HG02678 (cell line): ENCODE measurements around the gene TXNDC11.
A peak's percentile ranks its signal among the peaks of the same experiment; 100 is the strongest.

Source experiments
- ATAC-seq: cut with Tn5 transposase; IDR thresholded peaks from one replicate; pipeline ENCODE4 v1.9.1; 2021; ENCODE audit warnings: mild to moderate bottlenecking, moderate library complexity; ENCODE audit not compliant: unreplicated experiment

The TXNDC11 gene

GRCh38 chr16:11721781-11722467 is 20.7 kb downstream of the TXNDC11 start:
- no peak for ATAC-seq

DNA sequence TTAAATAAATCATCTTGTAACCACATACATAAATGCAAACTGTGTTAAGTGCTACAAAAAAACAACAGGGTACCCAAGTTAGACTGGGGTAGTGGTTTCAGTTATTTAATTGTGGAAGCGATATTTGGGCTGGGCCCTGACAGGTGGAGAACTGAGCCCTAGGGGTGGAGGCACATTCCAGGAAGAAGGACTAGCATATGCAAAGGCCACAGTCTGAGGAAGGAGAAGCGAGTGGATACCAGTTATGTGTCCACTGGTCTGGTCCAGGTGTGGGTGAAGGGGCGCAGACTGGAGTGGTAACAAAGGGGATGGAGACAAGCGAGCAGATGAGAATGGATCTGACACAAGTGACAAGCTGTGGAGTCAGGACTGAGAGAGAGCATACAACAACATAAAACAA is 22.9 kb downstream of the TXNDC11 start:
- no peak for ATAC-seq

DNA sequence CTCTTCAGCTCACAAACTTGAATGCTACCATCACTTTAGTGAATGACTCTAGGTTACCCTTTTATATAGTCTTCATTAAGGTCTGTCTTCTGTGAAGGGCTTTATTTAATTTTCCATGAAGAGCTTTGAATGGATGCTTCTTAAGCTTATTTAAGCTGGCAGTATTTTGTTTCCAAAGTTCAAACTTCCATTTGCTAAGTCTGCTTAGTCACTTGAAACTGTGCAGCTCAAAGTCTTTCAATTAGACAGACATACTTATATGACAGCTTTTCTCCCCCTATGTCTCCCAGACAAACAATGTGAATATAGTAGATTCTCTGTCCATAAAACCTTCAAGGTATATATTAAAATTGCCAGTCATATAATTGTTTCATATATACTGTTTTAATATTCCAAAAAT is 23.5 kb downstream of the TXNDC11 start:
- ATAC-seq: no peak

DNA sequence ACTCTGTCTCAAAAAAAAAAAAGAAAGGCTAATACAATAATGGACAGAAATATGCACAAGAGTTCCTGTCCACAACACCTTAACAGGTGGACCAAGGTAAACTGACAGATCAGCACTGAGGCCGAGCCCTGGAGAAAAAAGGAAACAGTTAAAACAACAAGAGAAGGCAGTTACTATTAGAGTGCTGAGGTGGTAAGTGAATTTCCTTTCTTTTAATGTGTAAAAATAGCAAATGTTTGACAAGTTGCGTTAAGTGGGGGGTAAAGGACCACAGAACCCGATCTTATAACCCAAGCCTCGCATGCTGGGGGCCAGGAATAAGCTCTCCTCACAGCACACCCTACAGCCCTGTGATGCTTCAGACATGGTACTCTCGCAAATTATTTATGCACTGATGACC is 24.8 kb downstream of the TXNDC11 start:
- no peak for ATAC-seq

GRCh38 chr16:11716336-11716735 is 26.3 kb downstream of the TXNDC11 start:
- ATAC-seq: no peak

DNA sequence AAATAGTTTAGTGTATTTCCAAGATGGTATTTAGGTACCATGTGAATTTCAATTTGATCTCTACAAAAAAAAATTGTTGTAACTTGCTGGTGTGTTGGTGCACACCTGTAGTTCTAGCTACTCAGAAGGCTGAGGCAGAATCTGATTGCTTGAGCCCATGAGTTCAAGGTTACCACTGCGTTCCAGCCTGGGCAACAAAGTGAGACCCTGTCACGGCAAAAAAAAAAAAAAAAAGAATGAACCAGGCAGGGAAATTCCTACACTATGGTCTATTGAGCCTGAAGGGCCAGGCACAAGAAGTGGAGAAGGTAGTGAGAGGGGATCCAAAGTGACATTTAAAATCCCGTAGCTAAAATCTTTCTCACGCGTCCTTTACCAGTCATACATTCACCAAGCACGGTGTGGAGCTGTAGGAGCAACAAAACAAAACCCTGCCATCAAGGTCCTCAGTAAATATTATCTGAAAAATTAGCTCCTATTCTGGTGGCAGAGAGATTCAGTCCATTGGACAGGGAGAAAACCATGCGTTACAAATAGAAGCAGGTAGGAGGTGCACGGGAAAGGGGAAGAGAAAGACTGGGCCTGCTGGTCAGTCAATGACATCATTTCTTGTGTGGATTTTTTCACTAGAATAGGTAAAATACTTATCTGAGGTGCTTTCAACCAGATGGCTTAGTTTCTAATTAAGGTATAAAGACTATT is 27.3 kb downstream of the TXNDC11 start:
- no peak for ATAC-seq

GRCh38 chr16:11712122-11712521 is 30.5 kb downstream of the TXNDC11 start:
- no peak for ATAC-seq

GRCh38 chr16:11711662-11712061 is 31.0 kb downstream of the TXNDC11 start:
- no peak for ATAC-seq

DNA sequence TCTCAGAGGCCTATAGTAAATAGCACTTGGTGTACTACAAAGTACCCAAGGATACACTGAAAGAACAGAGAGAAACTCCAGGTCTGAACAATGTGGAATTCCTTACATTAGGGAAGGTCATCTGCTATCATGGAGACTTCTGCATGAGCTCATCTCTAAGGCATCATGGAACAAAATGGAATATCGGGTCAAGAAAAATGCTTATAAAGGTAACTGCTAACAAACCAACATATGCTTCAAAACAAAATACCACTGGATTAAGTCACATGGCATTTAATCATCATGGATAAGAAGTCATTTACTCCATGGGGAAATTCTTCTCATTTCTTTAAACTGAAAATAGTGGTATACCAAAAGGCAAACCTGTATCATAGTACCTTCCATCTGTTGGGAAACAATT is 34.2 kb downstream of the TXNDC11 start:
- no peak for ATAC-seq

DNA sequence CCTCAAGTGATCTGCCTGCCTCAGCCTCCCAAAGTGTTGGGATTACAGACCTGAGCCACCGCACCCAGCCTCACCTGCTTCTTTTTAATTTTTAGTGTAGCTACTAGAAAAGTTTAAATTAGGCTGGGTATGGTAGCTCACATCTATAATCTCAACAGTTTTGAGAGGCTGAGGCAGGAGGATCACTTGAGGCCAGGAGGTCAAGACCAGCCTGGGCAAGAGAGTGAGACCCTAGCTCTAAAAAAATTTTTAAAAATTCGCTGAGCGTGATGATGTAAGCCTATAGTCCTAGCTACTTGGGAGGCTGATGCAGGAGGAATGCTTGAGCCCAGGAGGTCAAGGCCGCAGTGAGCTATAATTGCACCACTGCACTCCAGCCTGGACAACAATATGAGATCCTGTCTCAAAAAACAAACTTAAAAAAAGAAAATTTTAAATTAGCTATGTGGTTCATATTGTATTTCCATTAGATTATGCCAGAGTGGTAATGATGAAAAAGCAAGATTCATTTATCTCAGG is 34.9 kb downstream of the TXNDC11 start:
- no peak for ATAC-seq

DNA sequence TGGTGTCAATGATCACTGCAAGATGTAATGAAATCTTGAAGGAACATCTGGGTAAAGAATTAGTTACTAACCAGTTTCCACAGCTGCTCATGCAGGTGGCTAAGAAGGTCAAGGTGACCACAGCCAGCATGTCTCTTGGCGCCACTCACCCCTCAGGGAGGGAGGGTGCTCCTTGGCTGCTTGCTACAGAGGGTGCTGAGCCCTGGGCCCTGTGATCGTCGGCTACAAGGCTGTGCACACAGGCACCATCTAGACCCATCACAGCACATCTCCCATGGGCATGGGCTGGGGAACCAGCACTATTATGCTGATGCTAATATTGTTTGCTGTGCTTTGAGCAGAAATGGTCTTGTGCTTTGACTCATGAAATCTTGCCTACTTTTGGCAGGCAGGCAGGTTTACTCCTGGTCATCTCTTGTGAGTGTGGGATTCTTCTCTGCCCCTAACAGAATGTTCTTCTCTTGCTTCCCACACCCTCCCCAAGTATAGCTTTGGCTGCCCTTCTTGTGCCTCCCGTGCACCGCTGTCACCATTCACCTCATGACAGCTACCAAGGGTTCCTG is 36.4 kb downstream of the TXNDC11 start:
- peak; percentile 80 for ATAC-seq

DNA sequence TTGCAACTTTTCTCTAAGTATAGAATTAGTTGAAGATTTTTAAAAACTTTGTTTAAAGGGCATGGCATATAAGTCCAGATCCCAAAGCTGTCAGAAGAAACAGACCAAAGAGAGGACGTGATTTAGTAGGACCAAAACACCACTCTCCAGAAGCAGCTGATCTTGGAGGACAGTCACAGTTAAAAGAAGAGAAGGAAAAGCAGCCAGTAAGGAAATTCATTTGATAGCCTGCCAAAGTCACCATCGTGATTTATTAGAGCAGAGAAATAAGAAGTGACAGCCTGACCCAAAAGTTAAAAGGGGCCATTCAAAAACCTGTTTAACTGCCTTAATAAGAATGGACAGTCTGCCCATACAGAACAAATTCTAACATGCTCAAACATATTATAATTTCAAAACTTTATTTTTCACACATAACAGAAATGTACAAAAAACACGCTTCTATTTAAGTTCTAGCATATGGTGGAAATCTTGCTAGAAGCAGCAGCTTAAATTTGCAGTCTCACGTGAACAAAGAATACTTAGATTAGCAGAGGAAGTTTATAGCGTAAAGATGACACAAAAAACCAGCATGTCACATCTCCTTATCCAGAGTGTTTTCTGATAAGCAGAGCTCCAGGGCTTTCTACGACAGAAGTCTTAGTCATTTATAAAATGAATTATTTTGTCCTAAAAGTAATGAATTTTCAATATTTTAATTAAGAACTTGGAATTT is 37.2 kb downstream of the TXNDC11 start:
- no peak for ATAC-seq

DNA sequence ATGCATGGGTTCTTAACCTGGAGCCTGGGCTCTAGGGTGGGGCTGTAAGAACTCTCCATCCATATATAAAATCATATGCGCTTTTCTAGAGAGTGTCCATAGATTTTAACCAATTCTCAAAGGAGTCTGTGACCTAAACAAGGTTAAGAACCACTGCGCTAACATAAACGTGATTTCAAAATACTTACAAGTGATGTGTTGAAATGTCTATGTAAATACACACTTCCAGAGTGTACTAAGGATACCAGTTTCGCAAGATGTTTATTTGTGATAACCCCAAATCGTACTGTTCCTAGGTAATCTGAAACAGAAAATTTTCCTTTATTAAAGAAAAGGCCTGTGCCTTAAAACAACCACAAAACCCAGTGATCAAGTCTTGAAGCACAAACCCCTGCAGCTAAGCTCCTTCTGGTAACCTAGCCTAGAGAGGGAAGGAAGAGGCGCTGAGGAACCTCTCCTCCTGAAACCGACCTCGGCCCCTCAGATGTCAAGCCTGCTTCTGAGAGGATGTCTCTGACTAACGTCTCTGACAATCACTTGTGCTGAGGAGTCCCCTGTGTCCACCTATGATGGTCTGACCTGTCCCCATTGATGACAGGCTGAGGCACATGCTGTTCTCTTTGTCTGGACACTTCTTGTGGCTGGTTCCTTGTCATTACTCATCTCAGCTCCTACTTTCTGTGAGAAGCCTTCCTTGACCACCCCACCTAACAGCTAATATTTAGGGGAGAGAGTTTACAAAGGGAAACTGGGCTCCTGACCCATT is 42.2 kb downstream of the TXNDC11 start:
- ATAC-seq: no peak

DNA sequence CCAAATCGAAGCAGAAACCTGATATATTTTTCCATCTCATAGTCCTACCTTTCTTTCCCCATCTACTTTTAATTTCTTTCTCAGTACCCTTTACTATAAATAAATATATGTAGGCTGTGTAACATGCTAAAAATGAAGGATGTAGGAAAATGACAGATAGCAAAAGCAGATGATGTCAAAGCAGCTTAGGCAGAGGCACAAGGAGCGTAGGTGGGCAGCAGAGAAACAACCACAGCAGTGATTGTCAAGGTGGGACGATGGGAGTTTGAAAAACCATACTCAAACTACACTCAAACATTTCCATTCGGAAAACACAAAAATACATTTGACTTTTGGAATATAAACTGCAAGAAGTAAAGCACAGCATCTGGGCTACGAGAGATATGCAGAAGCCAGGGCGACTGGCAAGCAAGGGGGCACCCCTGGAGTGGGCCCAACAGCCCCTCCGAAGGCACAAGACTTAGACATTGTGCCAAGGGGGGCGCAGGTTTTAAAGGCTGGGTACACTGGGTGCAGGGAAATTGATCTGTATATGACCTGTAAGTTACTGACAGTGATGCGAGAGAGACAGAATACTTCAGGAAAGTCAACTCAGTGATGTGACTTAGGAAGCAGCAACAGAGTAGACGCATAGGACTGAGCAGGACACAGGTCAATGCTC is 43.3 kb downstream of the TXNDC11 start:
- ATAC-seq: no peak

DNA sequence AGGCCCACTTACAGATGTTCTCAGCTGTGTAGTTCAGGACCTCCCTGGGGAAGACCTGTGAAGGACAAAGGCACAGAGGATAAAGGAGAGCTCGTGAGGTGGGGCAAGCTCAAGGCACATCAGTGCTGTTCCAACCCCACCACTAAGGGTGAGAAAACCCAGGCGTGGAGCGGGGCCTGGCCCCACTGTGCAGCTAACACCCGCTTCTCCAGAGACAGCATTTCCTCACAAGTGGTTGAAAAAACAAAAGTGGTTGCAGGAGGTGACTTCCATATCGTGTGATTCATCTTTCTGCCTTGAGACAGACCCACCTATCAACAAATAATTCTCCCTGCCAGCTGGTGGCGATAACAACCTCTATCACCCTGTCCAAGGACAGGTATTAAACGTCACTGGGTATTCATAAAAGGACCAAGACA is 44.4 kb downstream of the TXNDC11 start:
- no peak for ATAC-seq

- no peak for ATAC-seq
Measured at GRCh38 chr16:11697319-11697718, 45.3 kb downstream of the TXNDC11 start.

DNA sequence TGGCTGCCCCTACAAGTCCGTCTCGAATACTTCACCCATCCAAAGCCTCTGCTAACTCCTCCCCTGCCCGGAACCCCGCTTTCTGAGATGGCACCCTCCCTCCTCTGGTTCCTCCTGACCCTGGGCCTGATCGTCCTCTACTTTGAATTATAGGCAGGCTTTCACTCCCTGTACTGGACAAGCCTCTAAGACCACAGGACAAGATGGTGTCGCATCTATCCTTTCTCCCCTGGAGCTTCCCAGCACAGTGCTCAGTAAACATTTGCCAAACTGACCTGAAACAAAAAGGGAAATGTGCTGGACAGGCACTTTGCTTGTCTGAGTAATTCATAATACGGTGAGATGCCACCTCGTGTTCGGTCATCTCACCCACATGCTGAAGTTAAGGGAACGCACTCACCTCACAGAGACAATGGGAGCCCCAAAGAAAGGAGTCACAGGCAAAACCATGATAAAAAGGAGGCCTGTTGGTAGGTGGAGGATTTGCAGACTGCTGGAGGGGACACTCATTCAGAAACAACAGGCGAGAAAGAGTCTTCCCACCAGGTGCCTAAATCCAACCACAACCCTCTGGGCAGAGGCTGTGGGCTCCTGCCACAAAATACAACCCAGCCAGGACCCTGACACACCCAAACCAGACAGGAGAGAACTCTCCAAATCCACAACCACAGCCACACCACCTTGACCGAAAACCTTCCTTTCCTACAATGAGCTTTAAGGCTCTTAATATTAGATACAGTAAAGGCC is 46.2 kb downstream of the TXNDC11 start:
- no peak for ATAC-seq

DNA sequence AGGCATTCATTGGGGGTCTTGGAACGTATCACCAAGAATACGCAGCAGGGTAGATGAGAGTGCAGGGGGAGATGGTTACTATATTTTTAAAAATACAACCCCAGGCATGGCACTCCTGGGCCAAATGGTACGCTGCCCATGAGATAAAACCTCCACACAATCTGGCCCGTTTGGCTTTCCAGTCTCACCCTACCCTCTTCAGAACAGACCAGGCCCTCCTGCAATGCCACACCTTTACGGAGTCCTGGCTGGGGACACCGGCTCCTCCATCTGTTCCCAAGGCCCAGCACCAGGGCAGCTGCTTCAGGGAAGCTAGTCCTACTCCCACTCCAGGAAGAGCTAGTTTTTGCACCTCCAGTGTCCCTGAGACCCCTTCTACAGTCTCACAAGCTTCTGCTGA is 50.0 kb downstream of the TXNDC11 start:
- no peak for ATAC-seq

DNA sequence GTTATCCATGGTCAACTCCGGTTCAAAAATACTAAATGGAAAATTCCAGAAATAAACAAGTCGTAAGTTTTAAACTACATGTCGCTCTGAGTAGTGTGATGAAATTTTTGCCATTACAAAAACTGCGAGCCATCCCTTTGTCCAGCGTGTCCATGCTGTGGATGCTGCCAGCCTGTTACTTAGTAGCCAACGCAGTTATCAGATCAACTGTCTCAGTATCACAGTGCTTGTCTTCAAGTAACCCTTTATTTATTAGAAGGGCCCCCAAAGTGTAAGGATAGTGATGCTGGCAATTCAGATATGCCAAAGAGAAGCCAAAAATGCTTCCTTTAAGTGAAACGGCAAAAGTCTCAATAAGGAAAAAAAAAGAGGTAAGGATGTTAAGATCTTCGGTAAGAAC is 50.5 kb downstream of the TXNDC11 start:
- ATAC-seq: no peak

GRCh38 chr16:11691771-11692170 is 50.9 kb downstream of the TXNDC11 start:
- ATAC-seq: no peak
